IMR-90 (cell line): ENCODE results near the gene ACE.

Experiments used
- BHLHE40 ChIP-seq: fragments of 150-350 bp; IDR thresholded peaks from 2 replicates; pipeline ENCODE4 v1.6.1; 2016; ENCODE audit warnings: mild to moderate bottlenecking, low read depth, low read length
- FOS ChIP-seq: fragments of 150-350 bp; IDR thresholded peaks from 2 replicates; pipeline ENCODE4 v1.6.1; 2016; ENCODE audit warnings: low read depth, low read length
- MAZ ChIP-seq: IDR thresholded peaks from 2 replicates; pipeline ENCODE4 v1.6.1; 2012; ENCODE audit warnings: low read depth, mild to moderate bottlenecking, low read length, improper control_type of control experiment, moderate library complexity, borderline replicate concordance
- POLR2A ChIP-seq: IDR thresholded peaks from 2 replicates; pipeline ENCODE4 v1.6.1; 2012; ENCODE audit warnings: mild to moderate bottlenecking, low read depth, low read length
- RAD21 ChIP-seq: IDR thresholded peaks from 2 replicates; pipeline ENCODE4 v1.6.1; 2012; ENCODE audit warnings: low read length, improper control_type of control experiment
- RCOR1 ChIP-seq: IDR thresholded peaks from 2 replicates; pipeline ENCODE4 v1.6.1; 2012; ENCODE audit warnings: mild to moderate bottlenecking, low read length, improper control_type of control experiment; ENCODE audit not compliant: insufficient replicate concordance
- SMC3 ChIP-seq: fragments of 150-350 bp; IDR thresholded peaks from 2 replicates; pipeline ENCODE4 v1.6.1; 2016; ENCODE audit warnings: low read depth, mild to moderate bottlenecking, antibody characterized with exemption, low read length, moderate library complexity
- TF ChIP-seq, protein P1 (sequence below): conservative IDR thresholded peaks from 2 replicates; pipeline ENCODE4 v1.5.1; 2012; ENCODE audit warnings: mild to moderate bottlenecking, low read depth, low read length, improper control_type of control experiment

GRCh38 chr17:63505341-63505740 is 28.5 kb downstream of the ACE start:
- TF ChIP-seq, protein P1, sequence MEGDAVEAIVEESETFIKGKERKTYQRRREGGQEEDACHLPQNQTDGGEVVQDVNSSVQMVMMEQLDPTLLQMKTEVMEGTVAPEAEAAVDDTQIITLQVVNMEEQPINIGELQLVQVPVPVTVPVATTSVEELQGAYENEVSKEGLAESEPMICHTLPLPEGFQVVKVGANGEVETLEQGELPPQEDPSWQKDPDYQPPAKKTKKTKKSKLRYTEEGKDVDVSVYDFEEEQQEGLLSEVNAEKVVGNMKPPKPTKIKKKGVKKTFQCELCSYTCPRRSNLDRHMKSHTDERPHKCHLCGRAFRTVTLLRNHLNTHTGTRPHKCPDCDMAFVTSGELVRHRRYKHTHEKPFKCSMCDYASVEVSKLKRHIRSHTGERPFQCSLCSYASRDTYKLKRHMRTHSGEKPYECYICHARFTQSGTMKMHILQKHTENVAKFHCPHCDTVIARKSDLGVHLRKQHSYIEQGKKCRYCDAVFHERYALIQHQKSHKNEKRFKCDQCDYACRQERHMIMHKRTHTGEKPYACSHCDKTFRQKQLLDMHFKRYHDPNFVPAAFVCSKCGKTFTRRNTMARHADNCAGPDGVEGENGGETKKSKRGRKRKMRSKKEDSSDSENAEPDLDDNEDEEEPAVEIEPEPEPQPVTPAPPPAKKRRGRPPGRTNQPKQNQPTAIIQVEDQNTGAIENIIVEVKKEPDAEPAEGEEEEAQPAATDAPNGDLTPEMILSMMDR: no peak
- TF ChIP-seq SMC3 (no peak), BHLHE40 (no peak), FOS (no peak), POLR2A (no peak), RAD21 (no peak), RCOR1 (no peak), MAZ (no peak)
